PC-3 (cell line): Measurements from ENCODE around the gene CTNNA3. TPM values are rescaled to one million over a fixed set of nuclear protein-coding genes. Genes with fewer than 3 reads are reported as not detected.

Experiments used
- ATAC-seq: fragments of 200-7000 bp; cut with Tn5 transposase; 2 replicates; pipeline ENCODE4 v1.9.1; 2020; ENCODE audit warnings: mild to moderate bottlenecking, moderate library complexity
- BruUV-seq: library from RNA; stranded (reverse); fragments of 400-500 nt; replicated peaks from 2 replicates; lab custom pipeline; 2021; lab: Mats Ljungman, UMichigan
- CTCF ChIA-PET: fragments of 300-600 bp; sonication (Branson Sonifier 250); formaldehyde crosslinking; loops from one replicate; lab custom pipeline; 2022; ENCODE audit warnings: antibody characterized with exemption; lab: Charles Lee
- POLR2A ChIA-PET: fragments of 300-600 bp; sonication (Branson Sonifier 250); formaldehyde crosslinking; loops from one replicate; lab custom pipeline; 2022; ENCODE audit warnings: antibody characterized with exemption; ENCODE audit not compliant: unreplicated experiment; lab: Charles Lee
- DNase-seq: peaks from one replicate; pipeline ENCODE4 v3.0.0-alpha.2; 2015
- H2AFZ ChIP-seq: fragments of 300-600 bp; sonication (generic); 2 replicates; pipeline ENCODE4 v1.6.0; 2016; ENCODE audit warnings: antibody characterized with exemption, low read length
- H3F3A ChIP-seq: fragments of 300-600 bp; sonication (generic); one replicate; pipeline ENCODE4 v1.6.0; 2017; ENCODE audit warnings: antibody characterized with exemption, low read length, control low read depth, mild to moderate bottlenecking; ENCODE audit not compliant: unreplicated experiment
- H3K27ac ChIP-seq: fragments of 300-600 bp; sonication (generic); 2 replicates; pipeline ENCODE4 v1.5.1; 2016; ENCODE audit warnings: mild to moderate bottlenecking, low read length
- H3K27me3 ChIP-seq: fragments of 300-600 bp; sonication (generic); 2 replicates; pipeline ENCODE4 v1.6.1; 2016; ENCODE audit warnings: low read length, mixed read lengths
- H3K36me3 ChIP-seq: fragments of 300-600 bp; sonication (generic); 2 replicates; pipeline ENCODE4 v1.6.1; 2016; ENCODE audit warnings: low read depth, mixed run types, low read length, mixed read lengths
- H3K4me1 ChIP-seq: fragments of 300-600 bp; sonication (generic); 2 replicates; pipeline ENCODE4 v1.5.1; 2016; ENCODE audit warnings: low read length; ENCODE audit not compliant: insufficient read depth
- H3K4me2 ChIP-seq: fragments of 300-600 bp; sonication (generic); 2 replicates; pipeline ENCODE4 v1.6.0; 2016; ENCODE audit warnings: low read length
- H3K4me3 ChIP-seq: fragments of 300-600 bp; sonication (generic); 2 replicates; pipeline ENCODE4 v1.5.1; 2016; ENCODE audit warnings: mild to moderate bottlenecking, low read length, mixed read lengths
- H3K79me2 ChIP-seq: fragments of 300-600 bp; sonication (generic); 2 replicates; pipeline ENCODE4 v1.6.1; 2017; ENCODE audit warnings: low read length, mixed read lengths
- H3K9ac ChIP-seq: fragments of 300-600 bp; sonication (generic); 2 replicates; pipeline ENCODE4 v1.6.0; 2016; ENCODE audit warnings: mild to moderate bottlenecking, low read length
- H3K9me2 ChIP-seq: fragments of 300-600 bp; sonication (generic); replicated peaks from 2 replicates; pipeline ENCODE4 v1.6.1; 2016; ENCODE audit warnings: mixed run types, low read length, mixed read lengths
- H3K9me3 ChIP-seq: fragments of 300-600 bp; sonication (generic); 2 replicates; pipeline ENCODE4 v1.6.1; 2016; ENCODE audit warnings: low read length, mixed read lengths
- H4K20me1 ChIP-seq: fragments of 300-600 bp; sonication (generic); 2 replicates; pipeline ENCODE4 v1.6.1; 2016; ENCODE audit warnings: low read length, mixed read lengths
- EZH2 ChIP-seq: fragments of 300-600 bp; sonication (generic); IDR thresholded peaks from one replicate; pipeline ENCODE4 v1.6.1; 2017; ENCODE audit warnings: antibody characterized with exemption, mild to moderate bottlenecking, low read length; ENCODE audit not compliant: unreplicated experiment
- EZH2phosphoT487 ChIP-seq: fragments of 300-600 bp; sonication (generic); IDR thresholded peaks from 2 replicates; pipeline ENCODE4 v1.6.1; 2018; ENCODE audit warnings: mild to moderate bottlenecking, antibody characterized with exemption, low read length, borderline replicate concordance
- intact Hi-C: fragments of 100-400 bp; cut with micrococcal nuclease; formaldehyde crosslinking; loops from 2 replicates; pipeline ENCODE4 v1.9.0; 2023
- total RNA-seq: library from RNA; depleted of rRNA; stranded (reverse); fragments of >200 nt; gene quantifications from 2 replicates; pipeline ENCODE4 v1.2.3, GENCODE V29; 2014
- TF ChIP-seq, protein P1 (sequence below): fragments of 300-600 bp; sonication (generic); conservative IDR thresholded peaks from 2 replicates; pipeline ENCODE4 v1.5.1; 2017; ENCODE audit warnings: antibody characterized with exemption, low read depth, mild to moderate bottlenecking, low read length

The CTNNA3 gene
- total RNA-seq, 1 experiment from 2014 or later, result 1.9 TPM

- intact Hi-C loops, result no loop called here
- DNase-seq (no peak), ATAC-seq (no peak)
- BruUV-seq, result no TSS peak
- TF ChIP-seq, protein P1, sequence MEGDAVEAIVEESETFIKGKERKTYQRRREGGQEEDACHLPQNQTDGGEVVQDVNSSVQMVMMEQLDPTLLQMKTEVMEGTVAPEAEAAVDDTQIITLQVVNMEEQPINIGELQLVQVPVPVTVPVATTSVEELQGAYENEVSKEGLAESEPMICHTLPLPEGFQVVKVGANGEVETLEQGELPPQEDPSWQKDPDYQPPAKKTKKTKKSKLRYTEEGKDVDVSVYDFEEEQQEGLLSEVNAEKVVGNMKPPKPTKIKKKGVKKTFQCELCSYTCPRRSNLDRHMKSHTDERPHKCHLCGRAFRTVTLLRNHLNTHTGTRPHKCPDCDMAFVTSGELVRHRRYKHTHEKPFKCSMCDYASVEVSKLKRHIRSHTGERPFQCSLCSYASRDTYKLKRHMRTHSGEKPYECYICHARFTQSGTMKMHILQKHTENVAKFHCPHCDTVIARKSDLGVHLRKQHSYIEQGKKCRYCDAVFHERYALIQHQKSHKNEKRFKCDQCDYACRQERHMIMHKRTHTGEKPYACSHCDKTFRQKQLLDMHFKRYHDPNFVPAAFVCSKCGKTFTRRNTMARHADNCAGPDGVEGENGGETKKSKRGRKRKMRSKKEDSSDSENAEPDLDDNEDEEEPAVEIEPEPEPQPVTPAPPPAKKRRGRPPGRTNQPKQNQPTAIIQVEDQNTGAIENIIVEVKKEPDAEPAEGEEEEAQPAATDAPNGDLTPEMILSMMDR, result no peak
- no peak for TF ChIP-seq EZH2phosphoT487
- TF ChIP-seq EZH2, result no peak
- no peaks in the 10 kb centered on the region for H3K27me3 ChIP-seq
- no peaks in the 10 kb centered on the region for H3K9me2 ChIP-seq
- H3K79me2 ChIP-seq, result no peaks in the 10 kb centered on the region
- no peaks in the 10 kb centered on the region for H4K20me1 ChIP-seq
- no peak overlapping the region for H3K4me3 ChIP-seq
- ChIA-PET CTCF (no interaction called here), POLR2A (no interaction called here)
- H3K9ac ChIP-seq, result no peak overlapping the region
- H3K27ac ChIP-seq, result no peak overlapping the region
- no peaks in the 10 kb centered on the region for H3F3A ChIP-seq
- H3K4me1 ChIP-seq, result peaks cover 17% of the 10 kb centered on the region
- H2AFZ ChIP-seq, result no peak overlapping the region
- H3K9me3 ChIP-seq, result no peaks in the 10 kb centered on the region
- no peaks in the 10 kb centered on the region for H3K36me3 ChIP-seq
- no peak overlapping the region for H3K4me2 ChIP-seq
Observed at GRCh38 chr10:66780796-66781195, 915.2 kb downstream of the CTNNA3 start.

DNA sequence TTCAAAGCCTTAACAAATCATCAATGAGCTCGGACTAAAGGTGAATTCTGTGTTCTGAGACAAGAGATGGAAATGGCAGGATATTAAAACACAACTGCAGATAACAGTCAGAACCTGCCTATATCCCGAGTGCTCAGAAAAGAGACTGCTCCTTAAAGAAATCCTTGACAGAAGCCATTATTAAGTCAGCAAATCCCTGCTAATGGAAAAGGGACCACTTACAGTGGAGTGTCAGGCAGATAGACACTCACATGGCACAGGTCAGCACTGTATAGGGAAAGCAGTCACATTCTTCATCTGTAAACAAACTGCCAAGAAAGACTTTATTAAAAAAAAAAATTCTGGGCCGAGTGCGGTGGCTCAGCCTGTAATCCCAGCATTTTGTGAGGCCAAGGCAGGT is 917.6 kb downstream of the CTNNA3 start:
- no peak overlapping the region for H3K4me2 ChIP-seq
- 0 out of 2 replicates have a peak overlapping the region, but pooled peaks have one; percentile 1 for H2AFZ ChIP-seq

DNA sequence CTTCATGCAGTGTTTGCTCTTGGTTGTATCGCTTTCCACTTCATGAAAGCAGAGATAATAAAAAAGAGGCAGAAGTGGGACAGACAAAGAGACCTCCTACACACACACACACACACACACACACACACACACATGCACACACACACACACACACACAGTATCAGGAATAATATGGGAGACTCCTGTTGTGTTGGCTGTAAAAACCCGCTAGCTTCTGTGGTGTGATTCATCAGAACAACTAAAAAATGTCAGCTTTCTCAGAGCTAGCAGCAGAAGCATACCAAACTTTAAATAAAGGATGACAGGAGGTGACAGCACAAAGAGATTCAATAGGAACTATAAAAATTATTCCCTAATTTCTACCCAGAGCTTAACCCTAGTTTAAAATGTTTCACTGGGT is 918.3 kb downstream of the CTNNA3 start:
- peak; percentile 39 for ATAC-seq

More for the DNA sequence above, 917.6 kb downstream of the CTNNA3 start:
- Histone ChIP-seq H3K27ac (no peak overlapping the region), H3K9me3 (no peaks in the 10 kb centered on the region), H3K9ac (no peak overlapping the region), H3K4me3 (no peak overlapping the region), H3K4me1 (peaks cover 11% of the 10 kb centered on the region), H3K27me3 (no peaks in the 10 kb centered on the region), H3K79me2 (no peaks in the 10 kb centered on the region), H3K9me2 (0 out of 2 replicates have a peak, but pooled peaks cover 4% of the 10 kb centered on the region), H4K20me1 (no peaks in the 10 kb centered on the region), H3F3A (no peaks in the 10 kb centered on the region), H3K36me3 (no peaks in the 10 kb centered on the region)
- POLR2A ChIA-PET, result no interaction called here
- CTCF ChIA-PET, result no interaction called here
- TF ChIP-seq EZH2, result no peak
- no peak for TF ChIP-seq EZH2phosphoT487
- TF ChIP-seq, protein P1, result no peak
- DNase-seq (no peak), ATAC-seq (no peak)
- intact Hi-C loops, result no loop called here
- BruUV-seq, result no TSS peak

More for the DNA sequence above, 918.3 kb downstream of the CTNNA3 start:
- Histone ChIP-seq H3K27me3 (no peaks in the 10 kb centered on the region), H3K9me3 (no peaks in the 10 kb centered on the region), H3K9me2 (0 out of 2 replicates have a peak, but pooled peaks cover 4% of the 10 kb centered on the region), H3K9ac (no peak overlapping the region), H2AFZ (no peak overlapping the region), H3K36me3 (no peaks in the 10 kb centered on the region), H3F3A (no peaks in the 10 kb centered on the region), H3K4me3 (no peak overlapping the region), H4K20me1 (no peaks in the 10 kb centered on the region), H3K79me2 (no peaks in the 10 kb centered on the region), H3K4me2 (no peak overlapping the region), H3K4me1 (peaks cover 5% of the 10 kb centered on the region; the same call in 1 of the 2 replicates), H3K27ac (no peak overlapping the region)
- POLR2A ChIA-PET, result no interaction called here
- intact Hi-C loops, result no loop called here
- no peak for TF ChIP-seq EZH2phosphoT487
- no TSS peak for BruUV-seq
- CTCF ChIA-PET, result no interaction called here
- peak; percentile 35 for DNase-seq
